HepG2 (cell line): Measurements from ENCODE around the gene CSF3R. TPM values are rescaled to one million over a fixed set of nuclear protein-coding genes. Genes with fewer than 3 reads are reported as not detected.
A peak's percentile ranks its signal among the peaks of the same experiment; 100 is the strongest.

ENCODE experiments used
- ATAC-seq: fragments of 200-7000 bp; cut with Tn5 transposase; 3 replicates; pipeline ENCODE4 v1.9.1; 2020; ENCODE audit warnings: mild to moderate bottlenecking, moderate library complexity
- BruUV-seq: library from RNA; stranded (reverse); fragments of 400-500 nt; replicated peaks from 2 replicates; lab custom pipeline; 2021; lab: Mats Ljungman, UMichigan
- CTCF ChIA-PET: fragments of 300-600 bp; formaldehyde crosslinking; extraction: SDS; loops from one replicate; lab custom pipeline; 2021; ENCODE audit warnings: low total read pairs, inconsistent platforms, low intra/inter-chr PET ratio; lab: Yijun Ruan, JAX
- POLR2A ChIA-PET: fragments of 350-600 bp; sonication (Branson Sonifier 250); formaldehyde crosslinking; loops from one replicate; lab custom pipeline; 2020; ENCODE audit warnings: antibody characterized with exemption, inconsistent platforms; lab: Yijun Ruan, JAX
- DNase-seq: peaks from one replicate; pipeline ENCODE4 v3.0.0-alpha.2; 2015; ENCODE audit warnings: low spot score
- FAIRE-seq: peaks from 3 replicates; lab custom pipeline; 2011; peaks lifted over from hg19 to GRCh38; lab: Jason Lieb, UNC
- H2AFZ ChIP-seq: one replicate; pipeline ENCODE4 v1.6.1; 2011; ENCODE audit warnings: low read length, inconsistent platforms
- H3K27ac ChIP-seq: fragments of 300-600 bp; 3 replicates; pipeline ENCODE4 v1.8.0; 2011; ENCODE audit warnings: mixed run types, mild to moderate bottlenecking, mixed read lengths, low read length, inconsistent platforms; ENCODE audit not compliant: insufficient read depth; ENCODE audit errors: extremely low read length
- H3K27me3 ChIP-seq, 2 experiments: fragments of 200-600 bp in 1 of 2; 2 replicates in 1 of 2; 3 replicates in 1 of 2; pipeline versions ENCODE4 v1.6.0 to v1.8.0; 2011; ENCODE audit warnings: low read length in 2 of 2, mild to moderate bottlenecking in 2 of 2, moderate library complexity in 2 of 2, inconsistent platforms in 1 of 2; ENCODE audit not compliant: insufficient read depth in 2 of 2, control insufficient read depth in 1 of 2
- H3K36me3 ChIP-seq, 2 experiments: fragments of 200-600 bp in 1 of 2; replicated peaks in 1 of 2; 2 replicates in 1 of 2; 3 replicates in 1 of 2; pipeline versions ENCODE4 v1.5.1 to v1.8.0; 2011; ENCODE audit warnings: low read length in 2 of 2, inconsistent platforms in 1 of 2; ENCODE audit not compliant: insufficient read depth in 2 of 2, control insufficient read depth in 1 of 2
- H3K4me1 ChIP-seq: 2 replicates; pipeline ENCODE4 v1.5.1; 2012; ENCODE audit warnings: low read length, inconsistent platforms; ENCODE audit not compliant: insufficient read depth
- H3K4me2 ChIP-seq: 2 replicates; pipeline ENCODE4 v1.6.0; 2011; ENCODE audit warnings: low read depth, low read length, inconsistent platforms
- H3K4me3 ChIP-seq, 3 experiments: fragments of 200-600 bp in 1 of 3; sonication (generic), shearing (Covaris generic) in 1 of 3; replicated peaks in 1 of 3; 2 replicates each; pipeline ENCODE4 v1.5.1; 2011 to 2016; ENCODE audit warnings: low read length in 3 of 3, inconsistent platforms in 2 of 3, low read depth in 2 of 3, mild to moderate bottlenecking in 2 of 3, control low read depth in 1 of 3, mixed read lengths in 1 of 3; ENCODE audit not compliant: insufficient read depth in 1 of 3
- H3K79me2 ChIP-seq: one replicate; pipeline ENCODE4 v1.6.1; 2011; ENCODE audit warnings: low read length, inconsistent platforms; ENCODE audit not compliant: insufficient read depth
- H3K9ac ChIP-seq: 2 replicates; pipeline ENCODE4 v1.6.0; 2011; ENCODE audit warnings: mild to moderate bottlenecking, low read depth, low read length, inconsistent platforms; ENCODE audit not compliant: insufficient read depth
- H3K9me3 ChIP-seq: 2 replicates; pipeline ENCODE4 v1.5.1; 2012; ENCODE audit warnings: mild to moderate bottlenecking, low read length
- H4K20me1 ChIP-seq: 2 replicates; pipeline ENCODE4 v1.6.0; 2011; ENCODE audit warnings: inconsistent platforms, mild to moderate bottlenecking, low read length, moderate library complexity; ENCODE audit not compliant: insufficient read depth
- MTF2 ChIP-seq: sonication (generic); formaldehyde crosslinking; IDR thresholded peaks from 2 replicates; pipeline ENCODE4 v1.5.0; 2020; ENCODE audit warnings: missing genetic modification reagents, borderline replicate concordance
- ZNF205 ChIP-seq: IDR thresholded peaks from 2 replicates; pipeline ENCODE4 v1.6.1; 2018; ENCODE audit warnings: missing biosample characterization, missing genetic modification reagents
- ZNF629 ChIP-seq: sonication (generic); formaldehyde crosslinking; conservative IDR thresholded peaks from 2 replicates; pipeline ENCODE4 v1.5.0; 2020; ENCODE audit warnings: missing genetic modification reagents
- WGBS: methylation state at CpG from one replicate; pipeline ENCODE4 v1.1.6; 2017; ENCODE audit warnings: low lambda C conversion rate; 5-methylcytosine and 5-hydroxymethylcytosine counted together
- in situ Hi-C: cut with HindIII; loops from 2 replicates; pipeline ENCODE4 v1.10.0; 2017; ENCODE audit warnings: low pct_unique_long_range_greater_than_20kb; ENCODE audit not compliant: extremely low pct_ligation_motif_present
- intact Hi-C: fragments of 100-400 bp; cut with micrococcal nuclease; formaldehyde crosslinking; loops from one replicate; pipeline ENCODE4 v1.10.0; 2022; ENCODE audit not compliant: unreplicated experiment
- polyA plus RNA-seq, 8 experiments: library from polyadenylated mRNA; depleted of rRNA in 3 of 8; stranded (reverse) in 7 of 8; unstranded in 1 of 8; fragments of >200 nt; fragmentation: Illumina TruSeq in 4 of 8; extraction: Trizol in 4 of 8; gene quantifications; 2 replicates each; pipeline versions ENCODE4 v1.2.1 to v1.2.3, GENCODE V29; 2011 to 2016; ENCODE audit warnings: low read depth in 4 of 8, missing spikeins in 1 of 8, mixed read lengths in 1 of 8; ENCODE audit not compliant: insufficient read depth in 1 of 8
- total RNA-seq, 5 experiments: library from RNA; depleted of rRNA; stranded (reverse); fragments of >200 nt; fragmentation: Illumina TruSeq; extraction: Trizol; gene quantifications; 2 replicates each; pipeline ENCODE4 v1.2.3, GENCODE V29; 2016; ENCODE audit warnings: low read depth in 1 of 5
- TF ChIP-seq, protein P1 (sequence below): sonication (generic); formaldehyde crosslinking; IDR thresholded peaks from 2 replicates; pipeline ENCODE4 v1.5.1; 2020; ENCODE audit warnings: mild to moderate bottlenecking, missing genetic modification reagents, moderate library complexity

The CSF3R gene
- total and polyA plus RNA-seq, 2 of the 13 experiments (the other 11 are each of a cell fraction or from before 2014, with no cell fraction given): 11.9 to 28.8 TPM

GRCh38 chr1:36457691-36458090 is 25.0 kb downstream of the CSF3R start:
- Histone ChIP-seq H3K79me2 (peaks cover 5% of the 10 kb centered on the region), H3K27ac (no peak overlapping the region), H4K20me1 (no peaks in the 10 kb centered on the region), H3K9ac (no peak overlapping the region), H3K36me3 (peaks cover 25 to 72% of the 10 kb centered on the region in 2 experiments)
- ChIA-PET CTCF (no interaction called here), POLR2A (no interaction called here)
- FAIRE-seq: no peak
- no TSS peak for BruUV-seq
- TF ChIP-seq ZNF205 (CRISPR knock-in tag) (peak; percentile 28; the same call in 1 of the 2 replicates), MTF2 (no peak)
- TF ChIP-seq, all 625 proteins: peak for 1
- Histone ChIP-seq H3K9me3 (no peaks in the 10 kb centered on the region), H3K4me1 (peaks cover 33% of the 10 kb centered on the region), H3K27me3 (no peaks in the 10 kb centered on the region), H2AFZ (no peak overlapping the region), H3K4me3 (no peak overlapping the region), H3K4me2 (no peak overlapping the region)
- intact Hi-C loops (no loop called here), in situ Hi-C loops (no loop called here)
- ATAC-seq: no peak
- DNase-seq: no peak
- WGBS: 91% methylated on average over 5 of the region's 5 CpGs

- Histone ChIP-seq H3K36me3 (peaks cover 21 to 62% of the 10 kb centered on the region in 2 experiments), H4K20me1 (no peaks in the 10 kb centered on the region), H2AFZ (no peak overlapping the region), H3K4me3 (no peak overlapping the region), H3K4me2 (no peak overlapping the region), H3K27ac (no peak overlapping the region), H3K27me3 (no peaks in the 10 kb centered on the region), H3K79me2 (no peaks in the 10 kb centered on the region), H3K4me1 (peaks cover 22% of the 10 kb centered on the region), H3K9me3 (no peaks in the 10 kb centered on the region), H3K9ac (no peak overlapping the region)
- ChIA-PET CTCF (no interaction called here), POLR2A (no interaction called here)
- FAIRE-seq (no peak), ATAC-seq (no peak), DNase-seq (no peak)
- TF ChIP-seq, protein P1, sequence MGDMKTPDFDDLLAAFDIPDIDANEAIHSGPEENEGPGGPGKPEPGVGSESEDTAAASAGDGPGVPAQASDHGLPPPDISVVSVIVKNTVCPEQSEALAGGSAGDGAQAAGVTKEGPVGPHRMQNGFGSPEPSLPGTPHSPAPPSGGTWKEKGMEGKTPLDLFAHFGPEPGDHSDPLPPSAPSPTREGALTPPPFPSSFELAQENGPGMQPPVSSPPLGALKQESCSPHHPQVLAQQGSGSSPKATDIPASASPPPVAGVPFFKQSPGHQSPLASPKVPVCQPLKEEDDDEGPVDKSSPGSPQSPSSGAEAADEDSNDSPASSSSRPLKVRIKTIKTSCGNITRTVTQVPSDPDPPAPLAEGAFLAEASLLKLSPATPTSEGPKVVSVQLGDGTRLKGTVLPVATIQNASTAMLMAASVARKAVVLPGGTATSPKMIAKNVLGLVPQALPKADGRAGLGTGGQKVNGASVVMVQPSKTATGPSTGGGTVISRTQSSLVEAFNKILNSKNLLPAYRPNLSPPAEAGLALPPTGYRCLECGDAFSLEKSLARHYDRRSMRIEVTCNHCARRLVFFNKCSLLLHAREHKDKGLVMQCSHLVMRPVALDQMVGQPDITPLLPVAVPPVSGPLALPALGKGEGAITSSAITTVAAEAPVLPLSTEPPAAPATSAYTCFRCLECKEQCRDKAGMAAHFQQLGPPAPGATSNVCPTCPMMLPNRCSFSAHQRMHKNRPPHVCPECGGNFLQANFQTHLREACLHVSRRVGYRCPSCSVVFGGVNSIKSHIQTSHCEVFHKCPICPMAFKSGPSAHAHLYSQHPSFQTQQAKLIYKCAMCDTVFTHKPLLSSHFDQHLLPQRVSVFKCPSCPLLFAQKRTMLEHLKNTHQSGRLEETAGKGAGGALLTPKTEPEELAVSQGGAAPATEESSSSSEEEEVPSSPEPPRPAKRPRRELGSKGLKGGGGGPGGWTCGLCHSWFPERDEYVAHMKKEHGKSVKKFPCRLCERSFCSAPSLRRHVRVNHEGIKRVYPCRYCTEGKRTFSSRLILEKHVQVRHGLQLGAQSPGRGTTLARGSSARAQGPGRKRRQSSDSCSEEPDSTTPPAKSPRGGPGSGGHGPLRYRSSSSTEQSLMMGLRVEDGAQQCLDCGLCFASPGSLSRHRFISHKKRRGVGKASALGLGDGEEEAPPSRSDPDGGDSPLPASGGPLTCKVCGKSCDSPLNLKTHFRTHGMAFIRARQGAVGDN (CRISPR knock-in tag): no peak
- TF ChIP-seq ZNF629 (CRISPR knock-in tag): peak; percentile 57
- in situ Hi-C loops: no loop called here
- intact Hi-C loops: no loop called here
- BruUV-seq: no TSS peak
These were observed 26.3 kb downstream of the CSF3R start for GRCh38 chr1:36456391-36456928.
